GM18517 (cell line): ENCODE results near the gene LGR4.
"Not testable (repeated sequence)": the region's sequence is repeated elsewhere in the genome, so short reads cannot be mapped to it uniquely, and the experiment has no call there.

Experiments used
- ATAC-seq: cut with Tn5 transposase; IDR thresholded peaks from one replicate; pipeline ENCODE4 v1.9.1; 2021; ENCODE audit warnings: mild to moderate bottlenecking, moderate library complexity; ENCODE audit not compliant: unreplicated experiment

LGR4 gene

DNA sequence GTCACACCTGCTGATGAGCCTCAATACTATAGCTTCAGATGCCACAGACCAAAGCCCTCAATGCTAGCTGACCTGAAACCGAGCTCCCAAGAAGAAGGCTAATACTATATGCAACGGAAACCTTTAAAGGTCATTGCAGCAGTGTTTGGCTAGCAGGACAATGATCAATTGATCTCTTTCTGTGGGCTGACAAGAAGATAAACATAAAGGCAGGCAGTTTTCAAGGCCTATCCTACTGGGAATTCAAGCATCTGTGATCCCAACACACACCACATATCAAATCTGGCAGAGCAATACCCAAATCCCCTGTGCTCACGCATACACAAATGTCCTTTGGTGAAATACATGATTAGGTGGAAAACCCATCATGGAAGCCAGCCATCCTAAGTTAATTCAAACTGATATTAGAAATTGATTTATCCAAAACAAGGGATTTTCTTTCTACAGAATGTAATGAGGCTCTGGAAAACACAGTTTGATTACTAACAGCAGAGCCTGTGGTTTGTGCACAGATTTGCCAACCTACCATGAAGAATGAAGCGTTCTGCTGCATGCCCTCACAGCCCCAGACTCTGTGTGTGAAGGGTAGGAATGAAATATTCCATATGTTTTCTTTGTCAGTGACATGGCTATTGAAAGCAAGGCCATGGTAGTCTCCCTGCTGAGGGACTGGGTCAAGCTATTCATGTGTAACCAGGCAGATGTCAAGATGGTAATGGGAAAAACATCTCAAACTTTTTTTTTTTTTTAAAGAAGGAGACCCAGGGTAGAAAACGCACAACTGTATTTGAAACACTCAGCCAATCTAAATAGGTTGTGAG, 12.2 kb downstream of the LGR4 start:
- no peak for ATAC-seq

DNA sequence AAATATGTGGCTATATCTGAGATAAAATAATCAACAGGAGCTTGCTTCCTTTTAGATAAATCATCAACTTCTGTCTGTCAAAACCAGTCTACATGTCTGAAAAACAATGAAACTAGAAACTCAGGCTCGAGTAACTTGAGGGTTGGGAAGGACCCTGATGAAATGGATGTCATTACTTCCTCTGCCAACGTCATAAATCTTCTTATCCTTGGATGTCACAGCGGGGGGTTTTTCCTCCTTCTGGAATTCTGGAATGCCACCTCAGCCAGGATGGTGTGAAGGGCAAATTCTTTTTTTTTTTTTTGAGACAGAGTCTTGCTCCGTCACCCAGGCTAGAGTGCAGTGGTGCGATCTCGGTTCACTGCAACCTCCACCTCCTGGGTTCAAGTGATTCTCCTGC, 13.4 kb downstream of the LGR4 start:
- no peak for ATAC-seq

DNA sequence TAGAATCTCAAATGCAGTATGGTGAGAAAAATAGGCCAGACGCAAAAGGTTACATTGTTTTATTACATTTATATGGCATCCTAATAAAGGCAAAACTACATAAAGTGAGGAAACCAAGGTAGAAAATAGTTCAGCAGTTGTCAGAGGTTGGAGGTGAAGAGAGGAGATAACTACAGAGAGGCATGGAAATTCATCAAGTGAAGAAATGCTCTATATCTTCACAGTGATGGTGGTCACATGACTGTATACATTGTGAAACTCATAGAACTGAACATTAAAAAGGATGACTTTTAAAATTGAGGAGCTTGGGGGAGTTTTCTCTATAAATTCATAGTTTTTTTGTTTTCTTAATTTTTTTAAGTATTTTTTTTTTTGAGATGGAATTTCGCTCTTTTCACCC, 14.4 kb downstream of the LGR4 start:
- no peak for ATAC-seq

DNA sequence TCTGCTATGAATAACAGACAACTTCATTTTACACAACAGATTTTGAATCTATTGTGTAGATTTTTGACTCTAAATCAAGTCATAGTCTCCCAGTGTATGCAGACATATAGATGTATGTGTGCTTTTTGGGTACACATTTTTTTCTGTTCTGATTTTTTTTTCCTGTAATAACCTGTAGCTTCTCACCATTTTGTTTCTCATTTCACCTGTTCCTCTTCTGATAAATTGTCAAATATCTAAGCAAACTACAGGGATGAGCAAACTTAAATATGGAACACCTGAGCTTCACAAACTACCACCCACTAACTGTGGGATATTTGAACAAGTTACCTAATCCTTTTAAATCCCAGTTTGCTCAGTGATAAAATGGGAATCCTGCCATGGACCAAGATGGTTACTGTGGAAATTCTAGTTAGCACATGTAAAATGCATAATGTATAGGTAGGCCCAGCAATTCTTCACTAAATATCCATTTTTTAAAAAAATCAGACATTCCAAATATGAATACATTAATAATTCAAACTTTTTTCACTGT, 15.7 kb downstream of the LGR4 start:
- ATAC-seq: no peak

DNA sequence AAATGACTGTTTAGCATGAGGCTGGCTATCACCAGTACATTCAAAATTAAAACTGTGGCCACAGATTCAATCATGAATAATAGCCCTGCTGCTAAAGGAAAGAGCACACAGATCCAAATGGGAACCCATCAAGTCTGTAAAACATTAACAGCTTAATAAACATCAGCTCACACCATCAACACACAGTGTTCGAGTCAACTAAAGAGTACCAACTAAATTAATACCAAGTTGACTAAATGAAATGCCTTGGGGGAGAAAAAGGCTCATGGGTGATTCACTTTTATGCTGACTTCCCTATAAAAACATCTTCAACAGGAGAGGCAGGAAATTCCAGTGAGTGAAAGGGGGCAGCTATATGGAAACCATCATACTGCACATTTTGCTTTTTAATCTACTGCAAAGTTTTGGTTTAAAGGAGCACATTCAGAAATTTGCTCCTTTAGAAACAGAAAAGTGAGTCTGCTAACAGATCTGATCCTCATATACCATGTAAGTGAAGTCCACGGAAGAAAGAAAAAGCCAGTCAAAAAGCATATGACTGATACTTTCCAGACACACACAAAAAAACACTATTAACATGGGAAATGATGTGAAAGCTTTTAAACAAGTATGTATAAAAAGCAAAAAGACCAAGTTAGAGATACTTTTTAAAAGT, 16.3 kb downstream of the LGR4 start:
- ATAC-seq: no peak

DNA sequence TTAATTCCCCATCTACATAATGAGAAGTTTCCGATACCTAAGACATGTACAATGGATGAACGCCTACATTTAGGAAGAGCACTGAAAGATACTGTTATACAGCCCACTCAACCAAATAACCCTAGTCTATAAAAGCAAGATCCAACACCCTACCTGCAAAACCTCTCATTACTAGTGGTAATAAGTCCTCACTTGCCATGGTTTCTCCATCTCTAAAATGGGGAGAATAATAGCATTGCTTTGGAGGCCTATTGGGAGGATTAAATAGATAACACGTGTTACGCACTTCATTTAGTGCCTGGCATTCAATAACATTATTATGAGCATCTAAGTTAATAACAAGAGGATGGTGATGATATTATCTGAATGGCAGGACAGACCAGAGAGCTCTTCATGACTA, 16.9 kb downstream of the LGR4 start:
- no peak for ATAC-seq

DNA sequence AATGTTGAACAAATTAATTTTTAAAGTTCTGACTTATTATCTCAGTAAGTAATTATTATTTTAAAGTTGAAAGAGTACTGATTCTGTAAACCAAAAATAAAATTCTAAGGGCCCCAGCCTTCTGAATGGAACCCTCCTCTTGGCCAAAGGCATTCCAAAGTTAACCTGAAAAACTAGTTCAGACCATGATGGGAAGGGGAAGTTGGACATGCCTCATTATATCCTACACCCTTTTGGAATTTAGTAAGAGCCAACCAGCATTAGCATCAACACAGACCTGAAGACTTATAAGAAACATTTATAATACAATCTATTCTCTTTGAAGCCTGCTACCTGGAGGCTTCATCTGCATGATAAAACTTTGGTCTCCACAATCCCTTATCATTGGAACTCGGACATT, 18.9 kb downstream of the LGR4 start:
- ATAC-seq: no peak

DNA sequence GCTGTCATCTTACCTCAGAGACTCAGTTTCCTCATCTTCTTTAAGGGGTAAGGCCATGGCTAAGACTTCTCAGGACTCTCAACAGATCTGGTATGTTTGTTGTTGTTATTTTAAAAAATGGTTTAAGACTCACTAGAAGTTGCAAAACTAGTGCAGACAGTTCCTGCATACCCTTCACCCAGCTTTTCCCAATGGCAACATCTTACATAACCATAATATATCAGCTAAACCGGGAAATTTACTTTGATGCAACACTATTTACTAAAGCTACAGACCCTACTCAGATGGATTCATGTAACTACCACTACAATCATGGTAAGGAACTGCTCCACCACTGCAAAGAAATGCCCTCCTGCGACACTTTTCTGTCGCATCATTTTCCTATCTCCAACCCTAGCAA, 20.4 kb downstream of the LGR4 start:
- no peak for ATAC-seq

DNA sequence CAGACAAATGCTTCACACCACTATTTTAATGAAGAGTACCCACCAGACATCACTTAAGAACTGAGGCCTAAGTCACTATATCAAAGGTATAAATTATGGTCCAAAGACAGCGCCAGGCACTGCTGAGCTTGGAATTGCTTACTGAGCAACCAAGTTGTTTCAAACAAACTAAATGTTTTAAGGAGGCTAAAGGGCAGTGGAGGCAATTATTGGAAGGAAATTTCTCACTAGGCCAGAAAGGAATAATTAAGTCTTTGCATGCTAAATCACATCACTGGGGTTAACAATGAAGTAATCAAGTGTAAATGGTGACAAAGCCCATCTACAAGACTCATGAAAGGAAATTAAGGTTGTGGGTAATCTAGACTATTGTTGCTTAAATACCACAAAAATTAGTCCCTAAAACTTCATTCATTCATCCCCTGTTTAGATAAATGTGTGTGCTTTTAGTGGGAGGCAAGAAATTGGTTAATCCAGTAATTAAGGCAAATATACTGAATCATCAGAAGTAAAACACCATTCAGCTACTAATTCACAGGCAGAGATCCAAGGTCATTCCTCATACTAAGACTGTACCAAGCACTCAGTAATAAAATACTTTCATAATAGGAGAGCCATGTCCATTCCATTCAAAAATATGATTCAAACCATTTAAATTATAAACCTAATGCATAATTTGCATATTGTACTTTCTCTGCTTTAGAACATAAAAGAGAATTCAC, 21.2 kb downstream of the LGR4 start:
- ATAC-seq: no peak

DNA sequence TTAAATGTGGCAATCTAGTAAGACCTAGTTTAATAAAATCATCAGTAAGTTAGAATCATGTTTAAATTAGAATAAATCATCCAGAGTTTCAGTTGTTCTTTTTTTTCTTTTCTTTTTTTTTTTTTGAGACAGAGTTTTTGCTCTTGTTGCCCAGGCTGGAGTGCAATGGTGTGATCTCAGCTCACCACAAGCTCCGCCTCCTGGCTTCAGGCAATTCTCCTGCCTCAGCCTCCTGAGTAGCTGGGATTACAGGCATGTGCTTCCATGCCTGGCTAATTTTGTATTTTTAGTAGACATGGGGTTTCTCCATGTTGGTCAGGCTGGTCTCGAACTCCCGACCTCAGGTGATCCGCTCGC, 24.4 kb downstream of the LGR4 start:
- ATAC-seq: not testable (repeated sequence)

DNA sequence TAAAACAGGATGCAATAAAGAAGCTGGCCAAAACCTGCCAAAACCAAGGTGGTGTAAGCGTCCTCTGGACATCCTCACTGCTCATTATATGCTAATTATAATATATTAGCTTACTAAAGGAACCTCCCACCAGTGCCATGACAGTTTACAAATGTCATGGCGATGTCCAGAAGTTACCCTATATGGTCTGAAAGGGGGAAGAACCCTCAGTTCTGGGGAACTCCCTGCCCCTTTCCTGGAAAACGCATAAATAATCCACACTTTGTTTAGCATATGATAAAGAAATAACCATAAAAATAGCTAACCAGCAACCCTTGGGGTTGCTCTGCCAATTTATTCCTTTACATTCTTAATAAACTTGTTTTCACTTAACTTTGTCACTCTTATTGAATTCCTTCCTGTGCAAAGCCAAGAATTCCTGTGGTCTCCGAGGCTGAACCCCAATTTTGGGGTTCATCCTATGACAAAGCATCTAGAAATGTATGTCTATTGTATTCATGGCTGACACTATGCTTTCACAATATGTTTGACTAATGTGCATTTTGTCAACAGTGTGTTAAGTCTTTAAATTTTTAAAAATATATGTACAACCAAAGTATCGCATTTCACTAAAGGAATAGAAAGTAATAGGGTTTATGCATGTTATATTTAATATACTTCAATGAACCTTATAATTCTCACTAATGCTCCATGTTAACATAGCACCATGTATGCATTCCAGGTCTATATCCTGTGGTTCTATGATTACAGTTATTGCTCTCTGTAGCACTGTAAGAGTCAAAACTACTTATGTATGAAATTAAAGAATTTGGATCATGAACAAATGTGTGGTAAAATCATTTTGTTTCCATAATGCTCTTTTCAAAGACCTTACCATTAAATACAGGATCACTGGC, 25.1 kb downstream of the LGR4 start:
- no peak for ATAC-seq

DNA sequence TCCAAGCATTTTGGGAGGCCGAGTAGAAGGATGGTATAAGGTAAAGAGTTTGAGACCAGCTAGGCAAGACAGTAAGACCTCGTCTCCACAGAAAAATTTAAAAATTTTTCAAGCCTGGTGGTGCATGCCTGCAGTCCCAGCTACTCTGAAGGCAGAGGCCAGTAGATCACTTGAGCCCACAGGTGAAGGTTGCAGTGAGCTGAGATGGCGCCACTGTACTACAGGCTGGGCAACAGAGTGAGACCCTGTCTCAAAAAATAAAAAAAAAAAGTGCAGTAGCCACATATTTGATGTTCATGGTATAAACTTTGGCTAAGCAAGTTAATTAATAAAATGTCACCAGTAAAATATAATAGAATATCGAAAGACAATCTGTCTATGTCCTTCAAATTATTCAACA, 27.0 kb downstream of the LGR4 start:
- no peak for ATAC-seq

DNA sequence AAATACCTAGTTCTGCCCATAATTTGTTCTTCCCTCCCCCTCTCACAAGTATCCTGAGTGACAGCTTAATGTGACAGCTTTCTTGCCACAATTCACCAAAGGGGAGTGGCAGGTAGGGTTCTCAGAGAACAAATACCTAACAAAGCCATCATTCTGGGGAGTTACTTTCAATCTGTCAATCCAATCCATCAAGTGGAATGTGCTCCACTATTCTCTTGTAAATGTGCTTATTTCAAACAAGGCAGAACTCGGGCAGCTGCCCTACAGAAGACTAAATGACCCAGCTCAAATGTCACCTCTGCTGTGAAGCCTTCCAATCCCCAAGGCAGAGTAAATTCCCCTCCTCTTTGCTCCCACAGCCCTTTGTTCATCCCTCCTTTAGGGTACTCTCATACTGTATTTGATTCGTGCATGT, 27.8 kb downstream of the LGR4 start:
- no peak for ATAC-seq

DNA sequence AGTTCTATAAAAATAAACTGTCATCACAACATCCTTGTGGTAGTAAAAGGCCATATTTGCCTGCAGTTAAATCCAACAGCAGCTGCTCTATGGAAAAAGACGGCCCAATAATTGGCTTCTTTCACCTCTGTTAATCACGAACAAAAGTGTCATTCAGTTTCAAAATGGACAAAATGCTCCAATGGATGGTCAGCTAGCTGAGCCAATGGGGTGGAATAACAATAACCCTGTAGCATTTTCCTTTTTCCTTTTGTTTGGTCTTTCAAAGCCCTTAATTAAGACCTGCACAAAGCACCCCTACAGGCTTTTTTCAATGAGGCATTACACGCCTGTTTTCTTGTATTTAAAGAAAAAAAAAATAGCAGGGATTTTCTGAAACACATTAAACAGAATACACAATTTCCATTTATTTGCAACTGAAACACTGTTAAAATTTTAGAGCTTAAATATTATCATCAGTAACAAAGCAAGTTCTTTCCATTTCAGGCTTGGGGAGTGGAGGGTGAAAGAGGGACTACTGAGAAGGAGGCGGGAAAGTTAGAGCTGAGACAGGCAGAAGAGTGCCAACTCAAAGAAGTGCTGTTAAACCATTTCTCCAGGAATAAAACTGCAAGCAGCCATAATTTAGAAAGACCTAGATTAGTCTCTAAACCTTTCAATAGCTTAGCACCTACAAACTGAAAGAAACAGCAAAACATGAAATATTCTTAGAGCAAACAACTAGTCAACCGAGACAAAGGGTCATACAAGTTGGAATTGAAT, 28.7 kb downstream of the LGR4 start:
- no peak for ATAC-seq

DNA sequence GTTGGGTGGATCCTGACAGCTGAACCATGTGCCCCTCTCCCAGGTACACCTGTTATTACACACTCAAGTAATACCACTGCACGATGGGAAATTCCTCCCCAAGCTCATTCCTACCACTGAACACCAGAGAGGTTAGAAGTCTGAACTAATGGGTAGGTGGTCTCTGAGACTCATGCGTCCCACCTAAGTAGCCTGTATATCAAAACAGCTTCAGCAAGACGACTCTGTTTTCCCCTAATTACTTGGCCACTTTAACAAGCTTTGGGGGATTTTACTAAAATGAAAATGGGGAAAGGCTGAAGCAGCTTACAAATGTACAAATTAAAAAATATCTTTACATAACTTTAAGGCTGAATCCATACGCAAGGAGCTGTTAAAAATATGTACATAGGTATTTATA, 29.4 kb downstream of the LGR4 start:
- no peak for ATAC-seq

DNA sequence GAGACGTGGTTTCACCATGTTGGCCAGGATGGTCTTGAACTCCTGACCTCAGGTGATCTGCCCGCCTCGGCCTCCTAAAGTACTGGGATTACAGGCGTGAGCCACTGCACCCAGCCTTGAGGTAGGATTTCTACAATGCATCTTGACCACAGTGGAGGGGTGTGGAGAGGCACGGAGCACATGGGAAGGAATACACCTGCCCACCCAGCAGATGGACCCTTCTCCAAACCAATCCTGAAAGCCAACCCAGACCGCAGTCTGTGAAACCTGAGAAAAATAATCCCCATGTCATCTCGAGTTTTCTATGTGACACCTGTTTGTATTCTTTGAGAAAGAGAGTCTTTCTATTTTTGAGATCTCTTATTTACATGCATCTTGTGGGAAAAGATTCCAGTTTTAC, 32.5 kb downstream of the LGR4 start:
- ATAC-seq: no peak

DNA sequence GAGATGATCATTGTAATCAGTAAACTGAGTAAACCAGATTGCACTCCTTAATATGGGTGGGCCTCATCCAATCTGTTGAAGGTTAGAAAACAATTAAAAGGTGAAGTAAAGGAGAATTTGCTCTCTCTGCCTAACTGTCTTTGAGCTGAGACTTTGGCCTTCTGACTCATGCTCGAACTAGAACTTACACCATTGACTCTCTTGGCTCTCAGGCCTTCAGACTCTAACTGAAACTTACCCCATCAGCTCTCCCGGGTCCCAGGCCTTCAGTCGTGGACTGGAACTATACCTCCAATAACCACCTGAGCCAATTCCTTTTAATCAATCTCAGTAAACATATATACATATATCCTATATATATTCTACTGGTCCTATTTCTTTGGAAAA, 34.0 kb downstream of the LGR4 start:
- no peak for ATAC-seq

DNA sequence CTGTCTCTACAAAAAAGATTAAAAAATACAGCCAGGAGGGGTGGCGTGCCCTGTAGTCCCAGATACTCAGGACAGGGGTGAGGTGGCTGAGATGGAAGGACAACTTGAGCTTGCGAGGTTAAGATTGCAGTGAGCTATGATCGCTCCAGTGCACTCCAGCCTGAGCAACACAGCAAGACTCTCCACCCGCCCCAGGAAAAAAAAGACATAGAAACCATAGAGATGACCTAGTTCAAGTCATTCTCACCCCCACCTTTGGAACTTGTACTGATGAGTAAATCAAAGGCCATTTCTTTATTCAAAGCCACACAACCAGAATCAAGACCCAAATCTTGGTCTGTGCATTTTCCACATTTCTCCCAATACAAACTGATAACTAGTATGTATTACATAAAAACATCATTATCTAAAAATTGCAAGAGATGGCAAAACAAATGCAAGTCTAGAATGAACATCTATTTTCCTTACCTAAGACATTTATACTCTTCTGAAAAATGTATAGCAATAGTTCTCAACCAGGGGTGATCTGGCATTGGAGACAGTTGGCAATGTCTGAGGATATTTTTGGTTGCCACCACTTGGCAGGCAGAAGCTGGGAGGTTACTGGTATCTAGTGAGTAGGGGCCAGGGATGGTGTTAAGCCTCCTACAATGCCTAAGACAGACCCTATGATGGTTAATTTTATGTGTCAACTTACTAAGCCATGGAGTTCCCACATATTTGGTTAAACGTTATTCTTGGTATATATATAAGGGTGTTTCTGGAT, 34.6 kb downstream of the LGR4 start:
- ATAC-seq: no peak

DNA sequence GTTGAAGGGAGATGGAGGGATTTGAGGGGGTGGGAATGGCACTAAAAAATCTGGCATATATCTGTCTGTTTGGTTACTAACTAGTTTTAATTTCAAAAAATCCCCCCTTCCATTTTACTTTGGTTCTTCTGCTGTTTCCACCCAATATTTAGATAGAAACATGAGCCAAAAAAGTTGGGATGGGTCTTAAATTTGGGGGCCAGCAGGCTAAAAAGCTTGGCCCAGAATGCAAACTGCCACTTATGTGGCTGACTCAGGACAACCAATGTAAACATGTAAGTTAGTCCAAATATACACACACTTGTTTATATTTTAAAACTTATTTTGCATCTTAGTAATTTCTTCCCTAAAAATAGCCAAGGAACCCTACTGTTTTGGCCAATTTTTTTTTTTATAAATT, 35.7 kb downstream of the LGR4 start:
- ATAC-seq: no peak
